Testis (tissue), 2 donors: ENCODE measurements around the gene YIPF4.

Source experiments
- POLR2A ChIP-seq: fragments of 450-650 bp; IDR thresholded peaks from one replicate; pipeline ENCODE4 v1.6.1; 2017; ENCODE audit warnings: antibody characterized with exemption, mild to moderate bottlenecking, moderate library complexity
- TF ChIP-seq, protein P1 (sequence below), 3 experiments: fragments of 450-650 bp in 2 of 3; fragments of 200-600 bp in 1 of 3; sonication (generic) in 1 of 3; IDR thresholded peaks; one replicate each; pipeline ENCODE4 v1.5.1; 2016 to 2019; ENCODE audit warnings: antibody characterized with exemption in 3 of 3, mild to moderate bottlenecking in 2 of 3, moderate library complexity in 1 of 3

DNA sequence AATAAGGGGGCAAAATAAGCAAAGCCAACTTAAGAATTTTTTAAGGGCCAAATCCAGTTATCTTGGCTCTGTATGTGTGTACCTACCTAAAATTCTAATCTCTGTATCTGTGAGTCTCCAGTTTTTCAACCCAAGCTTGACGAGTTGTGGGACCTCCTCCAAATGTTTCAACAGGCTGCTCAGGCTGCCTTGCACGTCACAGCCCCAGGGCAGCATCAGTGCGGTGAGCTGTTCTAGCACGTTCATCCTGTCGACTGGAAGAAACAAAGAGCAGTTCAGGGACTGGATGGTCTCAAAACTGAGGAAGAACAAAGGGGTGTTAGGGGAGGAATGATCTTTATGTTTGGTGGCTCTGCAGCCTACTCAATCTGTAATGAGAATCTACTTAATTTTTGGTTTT, 42.4 kb upstream of the YIPF4 start:
- TF ChIP-seq, protein P1, sequence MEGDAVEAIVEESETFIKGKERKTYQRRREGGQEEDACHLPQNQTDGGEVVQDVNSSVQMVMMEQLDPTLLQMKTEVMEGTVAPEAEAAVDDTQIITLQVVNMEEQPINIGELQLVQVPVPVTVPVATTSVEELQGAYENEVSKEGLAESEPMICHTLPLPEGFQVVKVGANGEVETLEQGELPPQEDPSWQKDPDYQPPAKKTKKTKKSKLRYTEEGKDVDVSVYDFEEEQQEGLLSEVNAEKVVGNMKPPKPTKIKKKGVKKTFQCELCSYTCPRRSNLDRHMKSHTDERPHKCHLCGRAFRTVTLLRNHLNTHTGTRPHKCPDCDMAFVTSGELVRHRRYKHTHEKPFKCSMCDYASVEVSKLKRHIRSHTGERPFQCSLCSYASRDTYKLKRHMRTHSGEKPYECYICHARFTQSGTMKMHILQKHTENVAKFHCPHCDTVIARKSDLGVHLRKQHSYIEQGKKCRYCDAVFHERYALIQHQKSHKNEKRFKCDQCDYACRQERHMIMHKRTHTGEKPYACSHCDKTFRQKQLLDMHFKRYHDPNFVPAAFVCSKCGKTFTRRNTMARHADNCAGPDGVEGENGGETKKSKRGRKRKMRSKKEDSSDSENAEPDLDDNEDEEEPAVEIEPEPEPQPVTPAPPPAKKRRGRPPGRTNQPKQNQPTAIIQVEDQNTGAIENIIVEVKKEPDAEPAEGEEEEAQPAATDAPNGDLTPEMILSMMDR (IDR thresholded peaks at IDR 0.05) = no peak
- no peak for TF ChIP-seq POLR2A
